Measurements from ENCODE around the gene TMEM208. TPM values are rescaled to one million over a fixed set of nuclear protein-coding genes. Genes with fewer than 3 reads are reported as not detected.
A peak's percentile ranks its signal among the peaks of the same experiment; 100 is the strongest.

TMEM208 gene
- total RNA-seq, 1 experiment from 2014 or later: 53.5 TPM

DNA sequence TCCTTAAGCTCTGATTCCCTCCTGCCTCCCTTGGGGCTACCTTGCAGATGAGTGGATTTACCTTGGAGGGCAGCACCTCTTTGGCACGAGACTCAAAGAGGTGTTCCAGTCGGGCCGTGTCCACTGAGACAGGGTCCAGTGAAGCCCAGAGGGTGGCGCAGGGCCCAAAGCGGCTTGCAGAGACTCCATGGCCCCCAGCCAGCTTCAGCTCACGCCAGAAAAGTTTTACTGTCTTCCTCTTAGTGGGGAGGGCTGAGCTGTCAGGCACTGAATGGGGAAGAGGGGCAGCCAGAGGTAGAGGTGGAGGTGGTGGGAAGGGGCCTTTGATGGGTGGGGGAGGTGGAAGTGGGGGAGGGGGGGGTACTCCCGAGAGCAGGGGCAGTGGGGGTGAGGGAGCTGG lies 6.7 kb downstream of the TMEM208 start:
- DNase-seq: no peak
- no peak overlapping the region for H3K4me3 Mint-ChIP-seq (ENCODE audit: low read depth, unreplicated experiment)
- H3K36me3 Mint-ChIP-seq (ENCODE audit: insufficient read depth, unreplicated experiment): peaks cover 86% of the 10 kb centered on the region
- H3K4me1 Mint-ChIP-seq (ENCODE audit: low read depth, unreplicated experiment): peaks cover 5% of the 10 kb centered on the region
- CTCF ChIA-PET: no interaction called here
- no peaks in the 10 kb centered on the region for H3K27me3 Mint-ChIP-seq (ENCODE audit: unreplicated experiment)
- BruUV-seq (replicated peaks): no TSS peak
- no peak overlapping the region for H3K27ac Mint-ChIP-seq (ENCODE audit: unreplicated experiment)
- H3K9me3 Mint-ChIP-seq (ENCODE audit: low read depth, unreplicated experiment): no peaks in the 10 kb centered on the region
- TF ChIP-seq CTCF (IDR thresholded peaks at IDR 0.05; ENCODE audit: unreplicated experiment): no peak
- intact Hi-C loops (cut with micrococcal nuclease; ENCODE audit: unreplicated experiment): no loop called here

DNA sequence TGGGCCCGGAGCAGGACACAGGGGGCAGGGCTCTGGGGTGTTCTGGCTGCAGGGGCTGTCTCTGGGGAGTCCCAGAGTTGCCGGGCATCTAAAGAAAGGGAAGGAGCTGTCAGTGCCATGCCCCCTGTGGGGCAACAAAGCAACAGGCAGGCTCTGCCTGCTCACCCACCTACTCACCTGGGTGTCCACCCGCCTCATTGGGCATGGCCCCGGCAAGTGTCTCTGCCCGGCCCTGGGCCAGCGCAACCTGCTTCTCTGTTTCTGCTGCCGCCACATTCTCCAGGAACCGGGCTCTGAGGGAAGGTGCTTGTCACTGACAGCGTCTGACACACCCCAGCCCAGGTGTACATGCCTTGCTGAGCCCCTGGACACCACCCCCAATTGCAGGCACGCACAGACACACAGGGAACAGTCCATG lies 7.3 kb downstream of the TMEM208 start:
- H3K4me3 Mint-ChIP-seq (ENCODE audit: low read depth, unreplicated experiment): no peak overlapping the region
- no peak for TF ChIP-seq CTCF (IDR thresholded peaks at IDR 0.05; ENCODE audit: unreplicated experiment)
- H3K36me3 Mint-ChIP-seq (ENCODE audit: insufficient read depth, unreplicated experiment): peaks cover 80% of the 10 kb centered on the region
- BruUV-seq (replicated peaks): no TSS peak
- H3K27me3 Mint-ChIP-seq (ENCODE audit: unreplicated experiment): no peaks in the 10 kb centered on the region
- CTCF ChIA-PET: no interaction called here
- intact Hi-C loops (cut with micrococcal nuclease; ENCODE audit: unreplicated experiment): no loop called here
- DNase-seq: no peak
- H3K4me1 Mint-ChIP-seq (ENCODE audit: low read depth, unreplicated experiment): no peaks in the 10 kb centered on the region
- H3K27ac Mint-ChIP-seq (ENCODE audit: unreplicated experiment): no peak overlapping the region
- H3K9me3 Mint-ChIP-seq (ENCODE audit: low read depth, unreplicated experiment): no peaks in the 10 kb centered on the region

DNA sequence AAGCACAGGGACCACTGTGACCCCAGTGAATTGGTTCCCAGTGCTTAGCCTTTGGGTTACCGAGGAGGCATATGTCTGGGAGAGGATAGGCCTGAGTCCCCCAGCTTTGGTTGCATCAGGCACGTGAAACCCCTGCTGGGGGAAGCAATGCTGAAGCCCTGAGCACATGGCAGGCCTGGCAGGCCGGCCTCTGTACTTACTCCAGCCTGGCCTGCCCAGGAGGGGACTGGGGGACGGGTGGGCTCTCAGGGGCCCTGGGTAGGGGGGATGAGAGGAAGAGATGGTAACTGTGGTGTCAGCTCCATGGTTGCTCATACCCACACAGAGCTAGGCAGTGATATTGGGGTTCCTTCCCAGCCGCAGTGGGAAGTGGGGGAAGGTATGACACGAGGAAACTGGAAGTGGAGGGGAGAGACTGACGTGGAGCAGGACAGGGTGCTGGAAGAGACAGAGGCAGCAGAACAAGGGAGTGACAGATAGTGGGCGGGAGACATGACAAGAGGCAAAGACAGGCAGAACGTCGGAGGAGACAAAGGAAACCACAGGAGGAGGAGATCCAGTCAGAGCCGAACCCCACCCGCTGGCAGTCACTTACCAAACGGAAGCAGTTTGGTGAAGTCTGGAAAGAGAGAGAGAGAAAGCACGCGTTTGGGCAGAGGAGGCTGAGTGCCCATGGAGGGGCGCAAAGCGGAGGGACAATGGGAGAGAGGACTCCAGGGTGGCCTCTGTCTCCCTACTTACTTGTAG lies 9.1 kb downstream of the TMEM208 start:
- Mint-ChIP-seq H3K4me1 (ENCODE audit: low read depth, unreplicated experiment) (peaks cover under 1% of the 10 kb centered on the region), H3K4me3 (ENCODE audit: low read depth, unreplicated experiment) (no peak overlapping the region), H3K9me3 (ENCODE audit: low read depth, unreplicated experiment) (no peaks in the 10 kb centered on the region), H3K36me3 (ENCODE audit: insufficient read depth, unreplicated experiment) (peaks cover 62% of the 10 kb centered on the region), H3K27me3 (ENCODE audit: unreplicated experiment) (no peaks in the 10 kb centered on the region), H3K27ac (ENCODE audit: unreplicated experiment) (peak overlapping the region; percentile 51)
- intact Hi-C loops (cut with micrococcal nuclease; ENCODE audit: unreplicated experiment): no loop called here
- no TSS peak for BruUV-seq (replicated peaks)
- CTCF ChIA-PET: interaction anchor here (0.6 to 1.7 kb wide), 3 partner anchors 9 to 289 kb away, joined by 3 to 4 read pairs (median 4); partner anchors contain the start of gene TMEM208
- no peak for DNase-seq
- TF ChIP-seq CTCF (IDR thresholded peaks at IDR 0.05; ENCODE audit: unreplicated experiment): no peak

- TF ChIP-seq CTCF (IDR thresholded peaks at IDR 0.05; ENCODE audit: unreplicated experiment): no peak
- CTCF ChIA-PET: interaction anchor here (0.6 to 1.7 kb wide), 2 partner anchors 10 to 82 kb away, joined by 4 read pairs; partner anchors contain the start of gene TMEM208
- peaks cover 9% of the 10 kb centered on the region for H3K4me1 Mint-ChIP-seq (ENCODE audit: low read depth, unreplicated experiment)
- H3K27ac Mint-ChIP-seq (ENCODE audit: unreplicated experiment): peak overlapping the region; percentile 51
- H3K4me3 Mint-ChIP-seq (ENCODE audit: low read depth, unreplicated experiment): no peak overlapping the region
- H3K27me3 Mint-ChIP-seq (ENCODE audit: unreplicated experiment): no peaks in the 10 kb centered on the region
- H3K9me3 Mint-ChIP-seq (ENCODE audit: low read depth, unreplicated experiment): no peaks in the 10 kb centered on the region
- DNase-seq: peak; percentile 67
- intact Hi-C loops (cut with micrococcal nuclease; ENCODE audit: unreplicated experiment): no loop called here
- BruUV-seq (replicated peaks): no TSS peak
- H3K36me3 Mint-ChIP-seq (ENCODE audit: insufficient read depth, unreplicated experiment): peaks cover 54% of the 10 kb centered on the region
Measured at GRCh38 chr16:67236563-67237395, 9.8 kb downstream of the TMEM208 start.
